22Rv1 (cell line): ENCODE measurements around the gene TMEM9B.

Experiments used
- H3K27ac ChIP-seq: fragments of 450-650 bp; 2 replicates; pipeline ENCODE4 v1.5.1; 2017
- CTCF ChIP-seq: fragments of 450-650 bp; IDR thresholded peaks from 2 replicates; pipeline ENCODE4 v1.5.1; 2017; ENCODE audit warnings: mild to moderate bottlenecking
- ZFX ChIP-seq: fragments of 450-650 bp; IDR thresholded peaks from 2 replicates; pipeline ENCODE4 v1.6.1; 2017; ENCODE audit warnings: antibody characterized with exemption, borderline replicate concordance

TMEM9B gene

GRCh38 chr11:8928205-8928604 lies 36.0 kb downstream of the TMEM9B start:
- TF ChIP-seq ZFX (no peak), CTCF (no peak)
- H3K27ac ChIP-seq, result no peak overlapping the region

- TF ChIP-seq ZFX (no peak), CTCF (no peak)
- H3K27ac ChIP-seq, result no peak overlapping the region
These were observed 37.0 kb downstream of the TMEM9B start for GRCh38 chr11:8927233-8927632.

- H3K27ac ChIP-seq, result no peak overlapping the region
- TF ChIP-seq ZFX (no peak), CTCF (no peak)
These were observed 38.0 kb downstream of the TMEM9B start for GRCh38 chr11:8926236-8926635.

- no peak for TF ChIP-seq CTCF
- no peak overlapping the region for H3K27ac ChIP-seq
These were observed 38.5 kb downstream of the TMEM9B start for GRCh38 chr11:8925711-8926110.

GRCh38 chr11:8922691-8923090 lies 41.6 kb downstream of the TMEM9B start:
- TF ChIP-seq CTCF, result no peak
- no peak for TF ChIP-seq ZFX
- no peak overlapping the region for H3K27ac ChIP-seq

GRCh38 chr11:8917157-8917825 lies 47.0 kb downstream of the TMEM9B start:
- no peak for TF ChIP-seq ZFX
- TF ChIP-seq CTCF, result no peak
- no peak overlapping the region for H3K27ac ChIP-seq

- H3K27ac ChIP-seq, result no peak overlapping the region
- TF ChIP-seq ZFX (no peak), CTCF (peak; percentile 41)
These were observed 49.6 kb downstream of the TMEM9B start for GRCh38 chr11:8914661-8915018.
